AG04449 (cell line): Measurements from ENCODE around the gene ALK.
"Not testable (repeated sequence)": the region's sequence is repeated elsewhere in the genome, so short reads cannot be mapped to it uniquely, and the experiment has no call there.

ENCODE experiments used
- CTCF ChIA-PET: fragments of 350-600 bp; formaldehyde crosslinking; extraction: SDS; loops from one replicate; lab custom pipeline; 2021; ENCODE audit warnings: antibody characterized with exemption; lab: Yijun Ruan, JAX
- POLR2A ChIA-PET: fragments of 400-600, 350-600 bp; formaldehyde crosslinking; extraction: SDS; loops from one replicate; lab custom pipeline; 2020; ENCODE audit warnings: antibody characterized with exemption, inconsistent platforms; lab: Yijun Ruan, JAX
- DNase-seq: peaks from one replicate; pipeline ENCODE4 v3.0.0-alpha.2; 2010; ENCODE audit warnings: low read depth, low spot score
- H3K4me3 ChIP-seq: 2 replicates; pipeline ENCODE4 v1.5.1; 2011; ENCODE audit warnings: low read depth, mild to moderate bottlenecking, control low read depth, low read length
- CTCF ChIP-seq: IDR thresholded peaks from one replicate; pipeline ENCODE4 v1.5.1; 2011; ENCODE audit warnings: mild to moderate bottlenecking, moderate library complexity, low read length, control low read depth, inconsistent platforms; ENCODE audit not compliant: insufficient read depth; ENCODE audit errors: missing control alignments

The ALK gene

GRCh38 chr2:29259221-29259620 lies 662.2 kb downstream of the ALK start:
- H3K4me3 ChIP-seq: no peak overlapping the region
- ChIA-PET POLR2A (no interaction called here), CTCF (no interaction called here)
- peak; percentile 47 for DNase-seq
- TF ChIP-seq CTCF: no peak

GRCh38 chr2:29255004-29255403 lies 666.4 kb downstream of the ALK start:
- ChIA-PET POLR2A (no interaction called here), CTCF (no interaction called here)
- no peak for TF ChIP-seq CTCF
- no peak overlapping the region for H3K4me3 ChIP-seq
- no peak for DNase-seq

- H3K4me3 ChIP-seq, CTCF ChIA-PET, POLR2A ChIA-PET, DNase-seq: not testable (repeated sequence)
These were observed 667.7 kb downstream of the ALK start for GRCh38 chr2:29253495-29254275.

- H3K4me3 ChIP-seq: no peak overlapping the region
- ChIA-PET CTCF (no interaction called here), POLR2A (no interaction called here)
- DNase-seq: no peak
- TF ChIP-seq CTCF: no peak
These were observed 668.4 kb downstream of the ALK start for GRCh38 chr2:29253026-29253425.

GRCh38 chr2:29251406-29251805 lies 670.0 kb downstream of the ALK start:
- no peak overlapping the region for H3K4me3 ChIP-seq
- TF ChIP-seq CTCF: no peak
- DNase-seq: no peak
- POLR2A ChIA-PET: no interaction called here
- CTCF ChIA-PET: no interaction called here

- TF ChIP-seq CTCF: no peak
- no peak for DNase-seq
- ChIA-PET POLR2A (no interaction called here), CTCF (interaction anchor here (0.7 kb wide), 1 partner anchor 62 kb away, joined by 3 read pairs; no protein-coding TSS in a partner anchor)
- no peak overlapping the region for H3K4me3 ChIP-seq
These were observed 670.4 kb downstream of the ALK start for GRCh38 chr2:29250977-29251376.
